ENCODE data around the gene ZEB2.
A peak's percentile ranks its signal among the peaks of the same experiment; 100 is the strongest.

Gene ZEB2

DNA sequence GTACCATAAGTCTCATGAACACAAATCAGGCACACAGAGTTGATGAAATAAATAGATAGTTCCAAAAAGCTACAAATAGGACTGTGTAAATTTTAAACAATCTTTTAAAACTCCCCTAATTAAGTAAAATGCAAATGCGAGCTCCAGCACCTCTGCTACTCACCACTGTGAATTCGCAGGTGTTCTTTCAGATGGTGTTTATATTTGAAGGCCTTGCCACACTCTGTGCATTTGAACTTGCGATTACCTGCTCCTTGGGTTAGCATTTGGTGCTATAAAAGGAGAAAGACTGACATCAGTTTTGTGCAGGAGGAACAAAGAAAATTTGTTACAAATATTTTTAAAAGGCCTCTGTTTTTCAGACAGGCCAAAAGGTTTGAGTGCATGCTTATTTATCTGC, 118.9 kb downstream of the ZEB2 start:
- no peak for FAIRE-seq

DNA sequence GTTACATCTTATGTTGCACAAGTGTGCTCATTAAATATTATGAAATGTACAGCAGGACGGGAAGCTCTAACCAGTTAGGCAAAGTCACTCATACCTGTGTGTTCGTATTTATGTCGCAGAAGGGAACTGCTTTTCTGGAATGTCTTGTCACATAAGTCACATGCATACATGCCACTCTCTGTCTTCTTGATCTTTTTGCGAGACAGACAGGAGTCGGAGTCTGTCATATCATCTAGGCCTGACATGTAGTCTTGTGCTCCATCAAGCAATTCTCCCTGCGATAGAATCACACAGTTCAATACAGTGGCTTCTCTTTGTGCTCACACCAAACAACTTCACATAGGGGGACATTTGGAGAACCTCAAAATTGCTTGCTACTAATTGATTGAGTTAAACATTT, 123.6 kb downstream of the ZEB2 start:
- DNase-seq (ENCODE audit: insufficient read length, low spot score) (no peak), FAIRE-seq (no peak)

More for the DNA sequence above, 118.9 kb downstream of the ZEB2 start:
- no peak for DNase-seq (ENCODE audit: insufficient read length, low spot score)

DNA sequence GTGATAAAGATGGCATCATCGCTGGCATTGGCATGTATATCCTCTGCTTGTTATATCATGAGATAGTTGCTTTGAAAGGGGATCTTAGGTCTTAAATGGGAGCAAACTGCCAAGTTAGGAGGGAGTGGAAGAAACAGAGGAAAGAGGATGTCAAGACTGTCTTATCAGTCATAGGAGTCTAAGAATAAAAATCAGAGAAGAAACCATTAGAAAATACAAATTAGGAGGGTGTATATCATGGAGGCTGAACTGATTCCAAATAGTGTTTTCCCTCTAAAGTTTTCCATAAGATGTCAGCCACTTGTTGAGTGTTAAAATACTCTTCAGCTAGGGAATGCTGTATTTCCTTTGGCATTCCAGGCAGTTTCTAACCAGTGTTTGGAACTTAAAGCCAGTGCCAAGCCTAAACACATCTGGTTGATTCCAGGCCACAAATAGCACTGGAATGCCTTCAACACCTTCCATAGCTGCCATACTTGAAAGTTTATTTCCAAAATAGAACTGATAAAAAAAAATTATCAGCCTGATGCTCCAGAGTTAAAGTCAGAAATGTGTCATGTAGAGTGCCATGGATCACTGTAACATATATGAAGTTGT, 129.4 kb downstream of the ZEB2 start:
- no peak for DNase-seq (ENCODE audit: insufficient read length, low spot score)
- no peak for FAIRE-seq

DNA sequence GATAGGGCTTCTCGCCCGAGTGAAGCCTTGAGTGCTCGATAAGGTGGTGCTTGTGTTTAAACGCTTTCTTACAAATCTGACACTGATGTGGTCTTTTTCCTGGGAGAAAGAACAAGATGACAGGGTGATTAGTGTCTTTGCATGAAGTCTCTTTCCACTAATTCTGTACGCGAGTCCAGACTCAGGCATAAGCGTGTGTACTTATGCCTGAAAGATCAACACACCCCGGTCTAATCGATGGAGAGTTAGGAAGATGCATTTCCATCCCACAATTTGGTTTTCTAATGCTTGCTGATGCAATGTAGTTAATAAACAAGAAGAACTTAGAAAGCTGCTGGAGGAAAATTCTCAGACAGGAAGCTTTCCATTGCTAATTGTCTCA, 130.0 kb downstream of the ZEB2 start:
- FAIRE-seq (no peak), DNase-seq (ENCODE audit: insufficient read length, low spot score) (no peak)

DNA sequence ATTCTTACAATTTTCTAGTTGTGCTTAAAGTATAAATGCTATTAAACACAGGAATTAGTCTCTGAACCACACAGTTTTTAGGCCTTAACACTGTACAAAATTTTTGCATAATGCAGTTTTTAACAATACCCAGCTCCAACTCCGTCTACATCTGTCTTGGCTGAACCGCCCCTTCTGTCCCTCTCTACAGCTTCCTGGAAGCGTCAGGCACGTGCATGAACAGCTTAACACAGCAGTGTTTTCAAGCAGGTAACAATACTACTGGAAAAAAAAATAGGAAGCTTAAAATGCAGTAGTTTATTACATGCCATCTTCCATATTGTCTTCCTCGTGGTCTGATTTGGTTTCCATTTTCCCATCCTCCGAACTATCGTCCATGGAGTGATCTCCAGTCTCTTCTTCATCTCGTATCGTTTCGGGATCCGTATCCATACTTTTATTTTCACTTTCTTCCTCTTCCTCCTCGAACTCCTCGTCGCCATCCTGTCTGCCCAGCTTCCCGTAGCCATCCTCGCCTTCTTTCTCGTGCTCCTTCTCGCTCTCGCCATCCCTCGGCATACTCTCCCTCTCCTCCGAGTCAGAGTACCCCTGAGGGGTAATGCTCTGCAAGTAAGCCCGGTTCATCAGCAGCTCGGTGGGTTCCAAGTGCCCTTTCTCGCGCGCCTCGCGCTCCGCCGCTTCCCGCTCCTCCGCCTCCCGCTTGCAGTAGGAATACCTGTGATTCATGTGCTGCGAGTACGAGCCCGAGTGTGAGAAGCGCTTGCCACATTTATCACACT, 130.6 kb downstream of the ZEB2 start:
- DNase-seq (ENCODE audit: insufficient read length, low spot score) (no peak), FAIRE-seq (no peak)

DNA sequence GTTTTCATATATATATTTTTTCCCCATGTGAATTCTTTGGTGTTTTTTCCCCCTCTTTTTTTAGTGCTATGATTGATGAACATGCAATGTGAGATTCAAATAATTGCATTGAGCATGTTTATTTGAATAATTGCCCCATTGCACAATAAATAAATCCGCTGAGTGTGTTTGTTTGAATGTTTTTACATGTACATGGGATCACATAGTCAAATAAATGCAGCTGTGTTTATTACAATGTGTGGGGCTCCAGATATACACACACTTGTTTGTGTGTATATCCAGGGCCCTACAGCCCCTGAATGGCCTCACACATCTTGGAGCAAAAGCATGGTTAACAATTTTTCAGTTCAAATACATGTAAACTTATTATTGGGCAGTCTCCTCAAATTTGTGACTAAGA, 134.5 kb downstream of the ZEB2 start:
- DNase-seq (ENCODE audit: insufficient read length, low spot score) (no peak), FAIRE-seq (no peak)

DNA sequence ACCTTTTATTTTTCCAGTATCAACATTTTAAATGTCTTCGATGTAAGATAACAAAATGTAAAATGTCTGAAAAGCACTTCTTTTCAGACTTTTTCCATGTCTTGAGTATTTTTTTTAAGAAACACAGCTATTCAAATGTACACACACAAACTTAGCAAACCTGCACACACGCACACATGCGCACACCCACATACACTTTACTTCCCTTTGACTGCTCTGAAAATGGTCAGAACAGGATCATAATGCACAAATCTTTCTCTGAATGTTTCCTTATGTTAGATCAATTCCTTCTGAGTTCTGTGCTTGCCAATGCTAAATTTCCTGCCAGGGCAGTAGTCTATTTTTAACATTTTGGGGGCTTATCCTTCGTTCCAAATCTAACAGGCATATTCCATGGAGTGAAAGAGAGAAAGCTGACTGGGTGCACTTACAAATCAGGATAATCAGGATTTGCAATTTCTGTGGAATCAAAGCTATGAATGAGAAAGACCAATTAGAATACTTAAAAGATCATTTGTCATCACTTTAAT, 136.3 kb downstream of the ZEB2 start:
- no peak for FAIRE-seq
- no peak for DNase-seq (ENCODE audit: insufficient read length, low spot score)

DNA sequence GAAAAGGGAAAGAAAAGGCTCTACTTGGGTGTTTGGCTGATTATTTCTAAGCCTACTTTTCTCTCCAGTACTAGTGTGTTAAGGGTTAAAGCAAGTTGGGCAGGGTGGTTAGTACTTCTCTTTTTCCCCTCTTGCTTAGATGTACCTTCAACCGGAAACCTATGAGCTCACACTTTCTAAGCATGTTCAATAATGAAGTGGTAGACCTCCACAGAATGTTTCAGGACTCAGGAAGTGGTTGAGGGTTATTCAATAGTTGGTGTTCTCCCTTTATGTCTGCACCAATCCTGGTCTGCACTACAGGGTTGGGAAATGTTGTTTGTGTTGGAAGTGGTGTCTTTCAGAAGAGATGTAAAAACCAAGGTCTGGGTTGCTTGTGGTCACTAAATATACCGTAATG, 137.1 kb downstream of the ZEB2 start:
- peak; percentile 99 for FAIRE-seq
- DNase-seq (ENCODE audit: insufficient read length, low spot score) = peak; percentile 53

DNA sequence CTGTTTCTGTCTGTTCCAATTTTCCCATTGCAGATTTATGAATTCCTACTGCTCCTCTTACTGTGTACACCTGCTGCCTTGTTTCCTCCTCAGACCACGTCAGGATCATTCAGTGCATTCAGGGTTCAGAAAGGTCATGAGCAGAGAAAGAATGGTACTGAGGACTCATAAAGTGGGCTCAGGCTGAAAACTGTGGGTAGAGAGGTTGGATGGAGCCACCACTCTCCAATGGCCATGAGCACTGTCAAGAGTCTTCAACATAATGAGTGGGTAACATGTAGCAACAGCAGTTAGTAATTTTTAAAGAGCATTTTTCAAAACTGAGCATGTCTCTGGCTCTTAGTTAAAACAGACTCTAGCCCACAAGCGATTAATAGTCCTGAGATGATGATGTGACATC, 138.2 kb downstream of the ZEB2 start:
- DNase-seq (ENCODE audit: insufficient read length, low spot score) = no peak
- no peak for FAIRE-seq

DNA sequence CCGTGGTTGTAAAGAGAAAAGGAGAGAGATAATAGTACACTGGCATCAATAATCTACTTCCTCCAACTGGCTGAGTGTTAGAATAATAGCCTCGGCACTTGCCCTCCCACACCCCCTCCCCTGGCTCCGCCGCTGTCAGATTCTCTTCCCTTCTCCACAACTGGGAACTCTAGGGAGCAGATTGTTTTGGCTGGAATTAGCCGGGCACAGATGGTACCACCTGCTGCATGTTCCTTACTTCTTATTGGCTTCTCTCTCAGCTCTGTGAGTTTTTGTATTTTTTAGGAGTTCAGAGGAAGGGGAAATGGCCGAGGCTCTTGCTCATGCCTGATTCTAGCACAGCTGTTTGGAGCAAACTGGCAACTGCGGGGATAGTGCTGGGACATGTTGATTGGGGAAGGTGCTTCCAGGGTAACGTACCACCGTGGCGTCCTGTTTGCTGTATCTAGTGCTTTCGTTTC, 140.0 kb downstream of the ZEB2 start:
- DNase-seq (ENCODE audit: insufficient read length, low spot score) (no peak), FAIRE-seq (no peak)

DNA sequence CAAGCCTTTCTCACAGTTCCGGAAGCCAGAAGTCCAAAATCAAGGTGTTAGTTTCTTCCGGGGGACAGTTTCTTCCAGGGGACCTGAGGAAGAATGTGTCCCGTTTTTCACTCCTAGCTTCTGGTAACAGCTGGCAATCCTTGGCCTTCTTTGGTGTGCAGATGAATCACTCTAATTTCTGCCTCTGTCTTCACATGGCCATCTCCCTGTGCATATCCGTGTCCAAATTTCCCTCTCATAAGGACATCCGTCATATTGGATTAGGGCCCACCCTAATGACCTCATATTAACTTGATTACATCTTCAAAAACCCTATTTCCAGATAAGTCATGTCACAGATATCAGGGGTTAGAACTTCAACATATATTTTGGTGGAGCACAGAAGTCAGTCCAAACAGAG, 141.4 kb downstream of the ZEB2 start:
- no peak for FAIRE-seq
- DNase-seq (ENCODE audit: insufficient read length, low spot score) = no peak

DNA sequence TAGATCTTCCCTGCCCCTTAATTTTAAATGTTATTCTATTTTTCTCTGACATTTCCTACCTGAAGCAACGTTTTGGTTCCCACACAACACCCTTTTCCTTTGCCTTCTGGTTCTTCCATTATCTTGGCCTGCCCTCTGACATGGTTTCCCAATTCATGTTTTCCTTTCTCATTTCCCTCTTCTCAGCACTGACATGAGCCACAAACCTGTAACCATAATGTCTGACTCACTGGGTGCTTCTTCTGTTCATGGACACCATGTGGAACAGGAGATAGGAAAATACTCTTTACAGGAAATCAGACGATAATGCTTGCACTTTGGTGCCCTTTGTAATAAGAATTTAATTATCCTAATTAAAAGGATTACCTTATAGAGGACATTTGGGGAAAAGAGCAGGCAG, 142.0 kb downstream of the ZEB2 start:
- DNase-seq (ENCODE audit: insufficient read length, low spot score) (no peak), FAIRE-seq (no peak)

DNA sequence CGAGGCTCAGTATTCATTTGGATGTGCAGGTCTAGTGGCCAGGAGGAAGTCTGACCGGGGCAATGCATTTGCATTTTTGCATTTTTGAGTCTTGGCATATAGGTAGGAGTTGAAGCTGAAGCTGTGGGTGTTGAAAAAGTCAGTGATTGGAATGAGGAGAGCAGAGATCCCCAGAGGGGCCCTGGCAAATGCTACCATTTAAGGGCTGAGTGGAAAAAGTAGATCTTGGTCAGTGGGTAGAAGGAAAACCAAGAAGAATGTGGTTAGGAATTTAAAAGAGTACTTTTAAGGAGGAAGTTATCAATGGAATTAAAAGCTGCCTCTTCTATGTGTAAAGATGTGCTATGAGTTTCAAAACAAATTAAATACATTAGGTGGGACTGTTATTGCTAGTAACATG, 143.0 kb downstream of the ZEB2 start:
- FAIRE-seq = no peak
- DNase-seq (ENCODE audit: insufficient read length, low spot score) = no peak

DNA sequence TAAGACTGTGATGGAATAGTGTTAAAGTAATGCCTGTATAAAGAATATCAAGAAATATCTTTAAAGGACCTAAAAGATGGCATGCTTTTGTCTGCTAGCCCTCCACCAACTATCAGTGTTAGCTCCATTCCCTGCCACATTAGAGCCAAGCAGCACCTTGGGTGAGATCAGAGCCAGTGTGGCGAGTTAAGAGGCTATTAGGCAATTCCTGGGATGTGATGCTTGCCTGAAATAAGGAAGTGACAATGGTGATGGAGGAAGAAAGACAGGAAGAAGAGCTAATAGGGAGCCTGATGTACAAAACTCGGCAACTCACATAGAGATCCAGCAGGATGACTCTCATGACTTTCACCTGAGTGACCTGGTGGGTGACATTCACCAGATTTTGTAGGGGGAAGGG, 143.5 kb downstream of the ZEB2 start:
- FAIRE-seq (no peak), DNase-seq (ENCODE audit: insufficient read length, low spot score) (no peak)

DNA sequence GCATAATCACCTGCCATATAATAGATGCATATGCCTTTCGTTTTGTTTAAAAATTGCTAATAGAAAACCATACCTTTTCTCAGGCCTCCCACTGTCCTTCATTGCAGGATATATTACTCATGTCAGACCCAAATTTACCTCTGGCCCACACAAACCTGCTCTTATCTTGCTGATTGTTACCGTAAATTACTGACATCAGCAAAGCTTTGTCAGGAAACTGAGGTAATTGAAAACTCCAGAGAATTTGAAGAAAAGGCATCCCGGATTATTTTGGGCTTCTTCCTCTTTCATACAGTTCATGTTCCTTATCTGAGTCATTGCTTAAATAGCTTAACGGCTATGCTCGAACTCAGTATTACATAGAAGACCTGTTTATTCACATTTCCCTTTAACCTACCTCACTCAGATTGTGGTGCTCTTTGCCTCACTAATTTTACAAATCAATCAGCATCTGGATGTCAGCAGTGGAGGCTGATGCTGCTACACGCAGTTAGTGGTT, 145.7 kb downstream of the ZEB2 start:
- no peak for DNase-seq (ENCODE audit: insufficient read length, low spot score)
- peak; percentile 73 for FAIRE-seq

DNA sequence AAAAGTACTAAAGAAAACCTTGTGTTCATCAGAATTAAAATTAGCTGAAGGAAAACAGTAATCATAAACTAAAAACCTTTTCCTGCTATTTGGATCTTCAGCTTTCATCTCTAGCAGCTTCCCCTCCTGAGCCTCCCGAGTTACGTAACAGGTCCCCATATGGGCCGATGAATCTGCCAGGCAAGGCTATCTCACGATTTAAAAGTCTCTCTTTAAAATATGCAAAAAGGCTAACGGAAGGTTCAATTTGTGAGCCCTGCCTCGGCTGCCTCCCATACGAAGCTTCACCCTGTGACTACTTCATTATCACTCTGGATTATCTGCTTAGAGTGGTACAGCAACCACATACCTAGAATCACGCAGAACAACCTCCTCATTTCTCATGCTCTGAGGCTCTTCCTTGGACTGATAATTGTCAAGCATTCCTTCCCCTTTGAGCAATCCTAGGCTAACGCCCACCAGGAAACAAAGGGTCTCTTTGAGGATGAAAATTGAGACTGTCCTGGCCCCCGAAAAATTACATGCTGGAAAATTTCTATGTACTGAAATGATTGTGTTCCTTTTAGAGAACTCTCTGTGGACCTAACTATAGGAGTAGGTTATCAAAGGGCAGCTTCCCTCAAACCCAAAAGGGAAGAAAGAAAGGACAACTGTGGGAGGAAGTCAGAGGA, 147.4 kb downstream of the ZEB2 start:
- DNase-seq (ENCODE audit: insufficient read length, low spot score) (no peak), FAIRE-seq (peak; percentile 67)

DNA sequence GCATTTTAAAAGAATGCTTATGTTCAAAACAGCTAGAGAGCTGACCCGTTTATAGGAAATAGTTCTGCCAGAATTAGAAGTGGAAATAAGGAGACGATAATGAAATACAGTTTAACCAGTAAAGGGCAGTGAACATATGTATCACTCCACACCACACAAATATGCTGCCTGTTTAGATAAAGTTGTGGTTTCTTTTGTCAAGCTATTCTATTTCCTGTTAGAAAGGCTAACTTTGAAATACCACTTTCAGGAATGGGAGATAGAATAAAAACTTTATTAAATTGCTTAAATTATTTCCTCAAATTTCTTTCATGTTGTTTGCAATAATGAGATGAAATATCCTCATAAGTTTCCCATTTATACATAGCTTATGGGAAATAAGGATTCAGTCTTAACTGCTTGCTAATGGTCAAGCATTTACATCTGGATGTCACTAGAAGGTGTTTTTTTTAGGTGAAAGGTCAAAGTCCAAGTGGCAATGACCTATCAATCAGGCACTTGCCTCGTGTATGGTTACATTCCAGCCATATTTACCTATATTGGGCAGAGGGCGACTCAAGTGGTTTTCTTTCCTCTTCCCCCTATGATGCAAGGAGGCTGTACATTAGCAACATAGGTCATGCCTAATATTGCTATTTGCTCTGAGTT, 148.9 kb downstream of the ZEB2 start:
- peak; percentile 68 for FAIRE-seq
- DNase-seq (ENCODE audit: insufficient read length, low spot score) = no peak

DNA sequence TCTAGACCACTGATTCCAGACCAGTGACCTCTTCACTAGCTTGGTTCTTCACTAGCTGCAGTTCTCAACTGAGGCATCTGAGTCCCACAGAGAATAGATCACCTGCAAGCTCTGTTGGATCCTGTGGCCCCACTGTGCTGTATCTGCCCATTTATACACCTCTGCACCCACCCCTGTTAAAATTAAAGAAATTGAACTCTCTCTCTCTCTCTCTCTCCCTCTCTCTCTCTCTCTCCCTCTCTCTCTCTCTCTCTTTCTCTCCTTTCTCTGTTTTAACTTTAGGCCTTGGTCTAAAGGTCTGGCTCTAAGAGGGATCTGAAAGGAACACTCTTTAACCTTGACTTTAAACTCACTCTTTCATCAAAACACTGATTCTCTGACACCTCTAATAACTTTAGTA, 150.5 kb downstream of the ZEB2 start:
- no peak for FAIRE-seq

DNA sequence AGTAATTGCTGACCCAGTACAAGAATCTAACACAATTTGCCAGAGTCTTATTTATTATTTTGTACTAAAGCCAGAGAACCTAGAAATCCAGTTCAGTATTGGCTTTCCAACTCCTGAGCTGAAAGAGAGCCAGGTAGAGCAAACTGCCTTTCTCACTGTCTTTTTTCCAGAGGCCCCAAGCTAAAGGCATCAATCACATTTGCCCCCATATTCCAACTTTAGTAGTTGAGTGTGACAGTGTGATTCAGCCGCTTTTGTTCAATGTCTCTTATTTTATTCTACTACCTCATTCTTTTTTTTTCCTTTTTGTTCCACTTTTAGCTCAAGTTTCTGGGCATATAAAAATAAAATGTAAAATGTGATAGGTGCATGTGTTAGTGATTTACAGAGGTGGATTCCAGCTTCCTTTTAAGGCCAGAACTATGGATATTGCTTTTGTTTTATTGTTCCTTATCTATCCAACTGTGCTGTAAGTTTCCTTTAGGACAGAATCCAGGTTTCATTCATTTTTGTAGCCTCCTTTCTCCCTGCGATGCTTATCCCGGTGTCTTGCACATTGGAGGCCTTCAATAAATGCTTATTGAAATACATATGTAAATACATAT, 153.0 kb downstream of the ZEB2 start:
- FAIRE-seq = no peak
- DNase-seq (ENCODE audit: insufficient read length, low spot score) = no peak

More for the DNA sequence above, 150.5 kb downstream of the ZEB2 start:
- DNase-seq (ENCODE audit: insufficient read length, low spot score) = no peak

DNA sequence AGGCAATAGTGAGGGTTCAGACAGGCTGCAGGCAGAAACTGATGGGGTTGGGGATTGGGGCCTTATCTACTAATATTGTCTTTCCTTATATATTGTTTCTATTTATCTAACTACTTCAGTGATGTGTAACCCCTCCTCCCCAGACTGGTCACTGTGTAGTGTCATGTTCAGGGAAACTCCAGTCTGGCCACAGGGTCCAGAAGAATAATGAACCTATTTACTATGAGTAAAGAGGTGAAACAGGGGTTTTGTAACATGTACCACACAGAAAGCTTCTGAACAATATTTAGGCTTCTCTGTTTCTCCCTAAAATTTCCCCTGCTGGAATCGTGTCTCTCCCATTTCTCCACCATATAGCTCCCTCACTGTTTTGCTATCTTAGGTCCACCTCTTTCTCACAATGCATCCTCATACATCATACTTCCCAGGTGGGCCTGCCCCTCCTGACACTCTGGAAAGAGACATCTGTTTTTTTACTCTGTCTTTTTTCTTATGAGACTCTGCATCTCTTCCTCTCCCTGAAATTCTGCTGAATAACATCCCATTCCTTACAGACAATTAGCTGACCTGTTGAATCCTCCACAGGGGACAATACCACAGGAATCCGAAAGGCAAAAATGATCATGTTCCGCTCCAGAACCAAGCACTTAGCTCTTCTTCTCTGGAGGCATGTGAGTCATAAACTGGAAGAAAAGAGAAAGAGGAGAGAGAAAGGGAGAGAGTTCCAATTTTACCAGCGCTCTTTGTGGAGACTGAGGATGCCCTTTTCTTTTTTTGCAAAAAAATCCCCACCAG, 154.8 kb downstream of the ZEB2 start:
- peak; percentile 11 for FAIRE-seq
- DNase-seq (ENCODE audit: insufficient read length, low spot score) = no peak

Measured in GM19239 (cell line).